HepG2 (cell line): ENCODE results near the gene IDH3A. TPM values are rescaled to one million over a fixed set of nuclear protein-coding genes. Genes with fewer than 3 reads are reported as not detected.
A peak's percentile ranks its signal among the peaks of the same experiment; 100 is the strongest.

Experiments
- BRD4 ChIP-seq: sonication (generic); formaldehyde crosslinking; IDR thresholded peaks from 2 replicates; pipeline ENCODE4 v1.4.0; 2020; ENCODE audit warnings: missing genetic modification reagents
- EP300 ChIP-seq, 3 experiments: sonication (generic) in 1 of 3; formaldehyde crosslinking in 1 of 3; IDR thresholded peaks; 2 replicates each; pipeline versions ENCODE4 v1.5.1 to v1.6.1; 2011 to 2020; ENCODE audit warnings: low read depth in 2 of 3, low read length in 2 of 3, borderline replicate concordance in 1 of 3, improper control_type of control experiment in 1 of 3, mild to moderate bottlenecking in 1 of 3, missing genetic modification reagents in 1 of 3, moderate library complexity in 1 of 3
- FOXJ3 ChIP-seq: sonication (generic); formaldehyde crosslinking; IDR thresholded peaks from 2 replicates; pipeline ENCODE4 v1.4.0; 2020; ENCODE audit warnings: missing genetic modification reagents, mild to moderate bottlenecking, borderline replicate concordance
- FOXO4 ChIP-seq: sonication (generic); formaldehyde crosslinking; conservative IDR thresholded peaks from 2 replicates; pipeline ENCODE4 v1.8.1; 2023; ENCODE audit warnings: missing genetic modification reagents
- HNF1B ChIP-seq: sonication (generic); formaldehyde crosslinking; IDR thresholded peaks from 2 replicates; pipeline ENCODE4 v1.5.1; 2020; ENCODE audit warnings: mild to moderate bottlenecking, moderate library complexity, missing genetic modification reagents
- KMT2B ChIP-seq: IDR thresholded peaks from 2 replicates; pipeline ENCODE4 v1.6.1; 2016; ENCODE audit warnings: missing genetic modification reagents, missing compliant biosample characterization
- MAFF ChIP-seq: IDR thresholded peaks from 2 replicates; pipeline ENCODE4 v1.6.1; 2011; ENCODE audit warnings: low read depth, low read length, improper control_type of control experiment
- MLXIP ChIP-seq: sonication (generic); formaldehyde crosslinking; IDR thresholded peaks from 2 replicates; pipeline ENCODE4 v1.9.0; 2021; ENCODE audit warnings: missing genetic modification reagents, borderline replicate concordance
- NFIC ChIP-seq: IDR thresholded peaks from 2 replicates; pipeline ENCODE4 v1.6.1; 2012; ENCODE audit warnings: mild to moderate bottlenecking, low read length, inconsistent platforms
- NFYC ChIP-seq: IDR thresholded peaks from 2 replicates; pipeline ENCODE4 v1.6.1; 2016; ENCODE audit warnings: missing genetic modification reagents, missing compliant biosample characterization
- SP2 ChIP-seq: sonication (generic); formaldehyde crosslinking; IDR thresholded peaks from 2 replicates; pipeline ENCODE4 v1.5.1; 2020; ENCODE audit warnings: mild to moderate bottlenecking, missing genetic modification reagents
- SPEN ChIP-seq: sonication (generic); formaldehyde crosslinking; IDR thresholded peaks from 2 replicates; pipeline ENCODE4 v1.5.1; 2020; ENCODE audit warnings: low read depth, mild to moderate bottlenecking, missing genetic modification reagents
- TARDBP ChIP-seq: sonication (generic); formaldehyde crosslinking; IDR thresholded peaks from 2 replicates; pipeline ENCODE4 v1.8.0; 2022; ENCODE audit warnings: mild to moderate bottlenecking, missing genetic modification reagents
- TOPORS ChIP-seq: sonication (generic); formaldehyde crosslinking; IDR thresholded peaks from 2 replicates; pipeline ENCODE4 v1.8.0; 2023; ENCODE audit warnings: mild to moderate bottlenecking, missing genetic modification reagents
- ZBED4 ChIP-seq: sonication (generic); formaldehyde crosslinking; IDR thresholded peaks from 2 replicates; pipeline ENCODE4 v1.4.0; 2020; ENCODE audit warnings: missing genetic modification reagents, borderline replicate concordance
- ZNF513 ChIP-seq: sonication (generic); formaldehyde crosslinking; conservative IDR thresholded peaks from 2 replicates; pipeline ENCODE4 v1.5.0; 2020; ENCODE audit warnings: missing genetic modification reagents
- ZNF780A ChIP-seq: sonication (generic); formaldehyde crosslinking; IDR thresholded peaks from 2 replicates; pipeline ENCODE4 v1.8.0; 2022; ENCODE audit warnings: mild to moderate bottlenecking, missing genetic modification reagents, moderate library complexity
- polyA plus RNA-seq, 8 experiments: library from polyadenylated mRNA; depleted of rRNA in 3 of 8; stranded (reverse) in 7 of 8; unstranded in 1 of 8; fragments of >200 nt; fragmentation: Illumina TruSeq in 4 of 8; extraction: Trizol in 4 of 8; gene quantifications; 2 replicates each; pipeline versions ENCODE4 v1.2.1 to v1.2.3, GENCODE V29; 2011 to 2016; ENCODE audit warnings: low read depth in 4 of 8, missing spikeins in 1 of 8, mixed read lengths in 1 of 8; ENCODE audit not compliant: insufficient read depth in 1 of 8
- total RNA-seq, 5 experiments: library from RNA; depleted of rRNA; stranded (reverse); fragments of >200 nt; fragmentation: Illumina TruSeq; extraction: Trizol; gene quantifications; 2 replicates each; pipeline ENCODE4 v1.2.3, GENCODE V29; 2016; ENCODE audit warnings: low read depth in 1 of 5

The IDH3A gene
- total and polyA plus RNA-seq, 2 of the 13 experiments (the other 11 are each of a cell fraction or from before 2014, with no cell fraction given), result 40.7 to 50.7 TPM

- TF ChIP-seq HNF1B (CRISPR knock-in tag), result no peak
- TF ChIP-seq KMT2B (CRISPR knock-in tag), result no peak; the same call in 1 of the 2 replicates
- peak; percentile 74; the same call in 1 of the 2 replicates for TF ChIP-seq SP2 (CRISPR knock-in tag)
- no peak for TF ChIP-seq ZNF780A
- TF ChIP-seq NFYC (CRISPR knock-in tag), result peak; percentile 75
- no peak for TF ChIP-seq BRD4 (CRISPR knock-in tag)
- peak; percentile 51; the same call in 1 of the 2 replicates for TF ChIP-seq ZBED4
- no peak for TF ChIP-seq SPEN
- no peak for TF ChIP-seq TOPORS (CRISPR knock-in tag)
- peak; percentile 58; the same call in 1 of the 2 replicates for TF ChIP-seq TARDBP (CRISPR knock-in tag)
- TF ChIP-seq MLXIP (CRISPR knock-in tag), result no peak
- TF ChIP-seq FOXO4 (CRISPR knock-in tag), result no peak
- TF ChIP-seq EP300 (IDR thresholded peaks at IDR 0.05; ENCODE audit: low read depth in 2 of 2, low read length in 2 of 2), result no peak
- no peak for TF ChIP-seq EP300 (CRISPR knock-in tag; IDR thresholded peaks at IDR 0.05; ENCODE audit: borderline replicate concordance)
- no peak for TF ChIP-seq FOXJ3 (CRISPR knock-in tag)
- TF ChIP-seq ZNF513 (CRISPR knock-in tag), result no peak
- TF ChIP-seq MAFF, result no peak
- peak; percentile 37; the same call in 1 of the 2 replicates for TF ChIP-seq NFIC
These were observed at the start of gene IDH3A (continued) for GRCh38 chr15:78149068-78149804.
